ENCODE data around the gene CLSTN2. TPM values are rescaled to one million over a fixed set of nuclear protein-coding genes. Genes with fewer than 3 reads are reported as not detected.
A peak's percentile ranks its signal among the peaks of the same experiment; 100 is the strongest.

The CLSTN2 gene
- total RNA-seq, 1 donor from 2014 or later: 0.74 TPM

DNA sequence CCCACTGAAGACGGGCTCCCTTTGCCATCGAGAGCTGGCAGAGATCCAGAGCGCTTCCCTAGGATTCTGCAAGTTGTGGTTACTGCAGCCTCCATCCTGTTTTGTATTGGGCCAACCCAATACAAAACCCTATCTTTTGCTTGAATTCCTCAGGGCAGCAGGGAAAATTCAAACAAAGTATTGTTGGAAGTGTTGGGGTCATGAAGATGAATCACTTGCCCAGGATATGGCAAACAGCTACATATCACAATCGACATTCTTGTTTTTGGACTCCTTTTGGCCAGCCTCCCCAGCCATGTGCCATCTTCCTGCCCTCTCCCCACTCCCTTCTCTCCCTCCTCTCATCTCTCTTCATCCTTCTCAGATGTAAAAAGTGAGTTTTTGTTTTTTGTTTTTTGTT, 642.9 kb downstream of the CLSTN2 start:
- no peaks in the 10 kb centered on the region for H3K36me3 Mint-ChIP-seq (ENCODE audit: low read depth, unreplicated experiment)
- peaks cover 4% of the 10 kb centered on the region for H3K27me3 Mint-ChIP-seq (ENCODE audit: unreplicated experiment)
- H3K4me3 Mint-ChIP-seq (ENCODE audit: unreplicated experiment): no peak overlapping the region
- H3K9me3 Mint-ChIP-seq (ENCODE audit: unreplicated experiment): no peaks in the 10 kb centered on the region
- no peaks in the 10 kb centered on the region for H3K4me1 Mint-ChIP-seq (ENCODE audit: unreplicated experiment)
- H3K27ac Mint-ChIP-seq (ENCODE audit: unreplicated experiment): no peak overlapping the region
- TF ChIP-seq, protein P1, sequence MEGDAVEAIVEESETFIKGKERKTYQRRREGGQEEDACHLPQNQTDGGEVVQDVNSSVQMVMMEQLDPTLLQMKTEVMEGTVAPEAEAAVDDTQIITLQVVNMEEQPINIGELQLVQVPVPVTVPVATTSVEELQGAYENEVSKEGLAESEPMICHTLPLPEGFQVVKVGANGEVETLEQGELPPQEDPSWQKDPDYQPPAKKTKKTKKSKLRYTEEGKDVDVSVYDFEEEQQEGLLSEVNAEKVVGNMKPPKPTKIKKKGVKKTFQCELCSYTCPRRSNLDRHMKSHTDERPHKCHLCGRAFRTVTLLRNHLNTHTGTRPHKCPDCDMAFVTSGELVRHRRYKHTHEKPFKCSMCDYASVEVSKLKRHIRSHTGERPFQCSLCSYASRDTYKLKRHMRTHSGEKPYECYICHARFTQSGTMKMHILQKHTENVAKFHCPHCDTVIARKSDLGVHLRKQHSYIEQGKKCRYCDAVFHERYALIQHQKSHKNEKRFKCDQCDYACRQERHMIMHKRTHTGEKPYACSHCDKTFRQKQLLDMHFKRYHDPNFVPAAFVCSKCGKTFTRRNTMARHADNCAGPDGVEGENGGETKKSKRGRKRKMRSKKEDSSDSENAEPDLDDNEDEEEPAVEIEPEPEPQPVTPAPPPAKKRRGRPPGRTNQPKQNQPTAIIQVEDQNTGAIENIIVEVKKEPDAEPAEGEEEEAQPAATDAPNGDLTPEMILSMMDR (IDR thresholded peaks at IDR 0.05; ENCODE audit: unreplicated experiment): no peak
- DNase-seq (ENCODE audit: low spot score): no peak

DNA sequence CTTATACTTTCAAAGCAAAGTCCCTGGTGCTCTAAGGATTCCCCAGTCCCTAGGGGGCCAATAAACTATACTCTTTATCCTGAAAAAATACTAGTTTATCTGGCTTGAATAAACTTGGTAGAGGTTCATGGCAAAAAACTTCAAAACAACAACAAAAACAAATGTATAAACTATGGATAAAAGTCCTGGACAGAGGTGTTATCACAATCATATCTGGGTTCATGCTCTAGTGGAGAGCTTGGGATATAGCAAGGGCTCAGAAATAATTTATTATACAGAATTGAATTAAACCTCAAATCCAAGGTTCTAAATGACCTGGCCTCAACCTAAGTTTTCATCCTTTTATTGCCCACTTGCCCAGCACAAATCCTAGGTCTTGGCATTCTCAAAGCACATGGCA, 644.3 kb downstream of the CLSTN2 start:
- Mint-ChIP-seq H3K4me3 (ENCODE audit: unreplicated experiment) (no peak overlapping the region), H3K27me3 (ENCODE audit: unreplicated experiment) (peaks cover 5% of the 10 kb centered on the region), H3K36me3 (ENCODE audit: low read depth, unreplicated experiment) (no peaks in the 10 kb centered on the region), H3K4me1 (ENCODE audit: unreplicated experiment) (no peaks in the 10 kb centered on the region), H3K9me3 (ENCODE audit: unreplicated experiment) (no peaks in the 10 kb centered on the region), H3K27ac (ENCODE audit: unreplicated experiment) (no peak overlapping the region)
- TF ChIP-seq, protein P1 (IDR thresholded peaks at IDR 0.05; ENCODE audit: unreplicated experiment): peak; percentile 27
- DNase-seq (ENCODE audit: low spot score): no peak

GRCh38 chr3:140580746-140581145, 645.8 kb downstream of the CLSTN2 start:
- TF ChIP-seq, protein P1 (IDR thresholded peaks at IDR 0.05; ENCODE audit: unreplicated experiment): no peak
- peaks cover 3% of the 10 kb centered on the region for H3K27me3 Mint-ChIP-seq (ENCODE audit: unreplicated experiment)
- H3K27ac Mint-ChIP-seq (ENCODE audit: unreplicated experiment): no peak overlapping the region
- H3K9me3 Mint-ChIP-seq (ENCODE audit: unreplicated experiment): no peaks in the 10 kb centered on the region
- H3K4me3 Mint-ChIP-seq (ENCODE audit: unreplicated experiment): no peak overlapping the region
- H3K36me3 Mint-ChIP-seq (ENCODE audit: low read depth, unreplicated experiment): no peaks in the 10 kb centered on the region
- H3K4me1 Mint-ChIP-seq (ENCODE audit: unreplicated experiment): no peaks in the 10 kb centered on the region
- no peak for DNase-seq (ENCODE audit: low spot score)

- no peaks in the 10 kb centered on the region for H3K9me3 Mint-ChIP-seq (ENCODE audit: unreplicated experiment)
- no peaks in the 10 kb centered on the region for H3K36me3 Mint-ChIP-seq (ENCODE audit: low read depth, unreplicated experiment)
- no peak for DNase-seq (ENCODE audit: low spot score)
- TF ChIP-seq, protein P1 (IDR thresholded peaks at IDR 0.05; ENCODE audit: unreplicated experiment): no peak
- peaks cover 1% of the 10 kb centered on the region for H3K27me3 Mint-ChIP-seq (ENCODE audit: unreplicated experiment)
- no peak overlapping the region for H3K27ac Mint-ChIP-seq (ENCODE audit: unreplicated experiment)
- no peaks in the 10 kb centered on the region for H3K4me1 Mint-ChIP-seq (ENCODE audit: unreplicated experiment)
- H3K4me3 Mint-ChIP-seq (ENCODE audit: unreplicated experiment): no peak overlapping the region
Measured at GRCh38 chr3:140584549-140584948, 649.6 kb downstream of the CLSTN2 start.

- Mint-ChIP-seq H3K27me3 (ENCODE audit: unreplicated experiment) (peaks cover 1% of the 10 kb centered on the region), H3K4me3 (ENCODE audit: unreplicated experiment) (no peak overlapping the region), H3K36me3 (ENCODE audit: low read depth, unreplicated experiment) (no peaks in the 10 kb centered on the region), H3K4me1 (ENCODE audit: unreplicated experiment) (no peaks in the 10 kb centered on the region), H3K9me3 (ENCODE audit: unreplicated experiment) (no peaks in the 10 kb centered on the region), H3K27ac (ENCODE audit: unreplicated experiment) (no peak overlapping the region)
- TF ChIP-seq, protein P1 (IDR thresholded peaks at IDR 0.05; ENCODE audit: unreplicated experiment): no peak
- no peak for DNase-seq (ENCODE audit: low spot score)
Measured at GRCh38 chr3:140585828-140586227, 650.8 kb downstream of the CLSTN2 start.
